GM18861 (cell line): ENCODE measurements around the gene SLC25A39.
"Not testable (repeated sequence)": the region's sequence is repeated elsewhere in the genome, so short reads cannot be mapped to it uniquely, and the experiment has no call there.

Source experiments
- ATAC-seq: cut with Tn5 transposase; IDR thresholded peaks from one replicate; pipeline ENCODE4 v1.9.1; 2021; ENCODE audit not compliant: unreplicated experiment

The SLC25A39 gene

DNA sequence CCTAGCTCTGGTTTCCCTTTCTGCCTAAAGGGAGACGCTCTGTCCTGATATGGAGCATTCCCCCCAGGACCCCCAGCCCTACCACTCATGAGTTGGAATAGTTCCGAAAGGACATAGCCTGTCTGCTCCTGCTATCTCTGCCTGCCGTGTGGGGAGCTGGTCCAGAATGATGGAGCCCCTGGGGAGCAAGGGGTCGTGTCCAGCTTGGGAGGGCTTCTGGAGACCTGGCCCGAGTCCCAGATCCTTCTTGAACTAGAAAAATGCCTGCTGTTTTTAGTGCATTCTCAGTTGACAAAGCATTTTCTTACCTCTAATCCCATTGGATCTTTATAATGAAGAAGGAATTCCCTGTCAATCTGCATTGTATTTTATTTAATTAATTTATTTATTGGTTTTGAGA lies 11.3 kb upstream of the SLC25A39 start:
- no peak for ATAC-seq

DNA sequence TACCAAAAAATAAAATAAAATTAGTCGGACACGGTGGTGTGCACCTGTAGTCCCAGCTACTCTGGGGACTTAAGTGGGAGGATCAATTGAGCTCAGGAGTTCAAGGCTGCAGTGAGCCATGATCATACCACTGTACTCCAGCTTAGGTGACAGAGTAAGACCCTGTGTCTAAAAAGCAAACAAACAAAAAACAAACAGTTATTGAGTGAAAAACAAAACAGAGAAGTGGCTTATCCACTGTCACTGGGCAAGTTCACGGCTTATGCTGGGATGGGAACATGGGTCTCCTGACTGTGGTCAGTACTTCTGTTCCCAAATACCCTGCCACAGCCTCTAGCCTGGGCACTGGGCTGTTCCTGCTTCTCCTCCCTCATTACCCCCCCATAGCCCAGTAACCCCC lies 10.9 kb upstream of the SLC25A39 start:
- ATAC-seq, result no peak

DNA sequence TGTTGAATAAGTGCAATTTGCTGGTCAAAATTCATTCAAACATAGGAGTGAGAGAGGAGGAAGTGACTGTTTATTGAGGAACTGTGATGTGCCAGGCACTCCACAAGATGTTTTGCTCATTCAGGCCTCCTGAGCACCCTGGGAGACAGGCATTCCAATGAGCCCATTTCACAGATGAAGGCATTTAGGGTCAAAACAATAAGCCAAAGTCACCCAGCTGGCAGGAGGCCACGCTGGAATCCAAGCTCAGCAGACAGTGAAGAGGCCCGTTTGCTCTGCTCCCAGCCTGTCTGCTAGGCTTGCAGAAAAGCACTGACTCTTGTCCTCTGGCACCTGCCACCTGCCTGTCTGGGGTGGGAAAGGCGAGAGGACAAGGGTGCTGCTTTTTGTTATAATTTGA lies 10.1 kb upstream of the SLC25A39 start:
- ATAC-seq, result no peak

DNA sequence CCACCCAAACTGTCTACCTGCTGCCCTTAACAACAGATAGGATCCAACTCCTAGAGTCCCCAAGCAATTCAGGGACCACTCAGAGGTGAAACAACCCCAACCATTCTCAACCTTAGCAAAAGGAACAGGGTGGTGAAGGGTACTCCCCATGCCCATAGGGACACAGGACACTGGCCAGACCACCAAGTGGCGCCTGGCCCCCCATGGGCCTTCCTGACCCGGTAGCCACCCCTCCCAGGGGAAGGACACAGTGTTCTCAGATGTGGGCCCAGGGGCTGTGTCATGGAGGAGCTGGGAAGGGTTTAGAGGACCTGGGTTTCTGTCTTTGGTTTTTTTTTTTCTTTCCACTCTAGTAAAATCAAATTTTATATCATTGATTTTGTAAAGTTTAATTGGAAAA lies 9.7 kb upstream of the SLC25A39 start:
- no peak for ATAC-seq

DNA sequence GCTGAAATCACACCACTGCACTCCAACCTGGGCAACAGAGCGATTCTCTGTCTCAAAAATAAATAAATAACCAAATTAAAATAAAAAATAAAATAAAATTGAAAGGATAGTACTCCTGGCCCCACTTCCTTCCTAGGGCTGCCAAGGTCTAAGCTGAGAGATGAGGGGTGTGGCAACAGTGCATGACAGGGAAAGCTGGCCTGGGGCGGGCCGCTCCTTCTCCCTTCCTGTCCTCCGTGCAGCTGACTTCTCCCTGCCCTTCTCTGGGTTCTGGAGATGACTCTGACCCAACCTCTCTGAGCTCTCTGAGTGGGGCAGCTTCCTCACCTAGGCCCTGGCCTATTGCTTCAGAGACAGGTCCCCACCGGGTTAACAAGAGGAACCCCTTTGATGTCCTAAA lies 8.7 kb upstream of the SLC25A39 start:
- no peak for ATAC-seq

DNA sequence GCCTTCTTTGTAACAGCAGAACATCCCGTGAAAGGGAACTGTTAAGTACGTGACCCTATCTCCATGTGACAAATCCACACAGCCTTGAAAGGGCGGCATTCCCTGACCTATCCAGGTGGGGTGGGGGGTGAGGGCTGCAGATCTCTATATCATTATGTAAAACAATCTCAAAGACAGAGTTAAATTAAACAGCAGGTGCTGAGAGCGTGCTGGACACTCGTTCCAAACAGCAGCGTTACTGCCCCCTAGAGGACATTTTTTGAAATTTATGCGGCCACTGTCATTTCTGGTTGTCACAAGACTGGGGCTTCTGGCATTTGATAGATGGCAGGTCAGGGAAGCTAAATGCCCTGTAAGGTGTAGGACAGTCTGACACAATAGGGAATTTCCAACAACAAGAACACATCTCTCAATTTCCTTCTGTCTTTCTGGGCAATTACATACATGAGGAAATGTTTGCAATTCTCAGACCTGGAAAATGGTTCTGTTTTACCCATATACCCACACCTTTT lies 6.7 kb upstream of the SLC25A39 start:
- ATAC-seq, result no peak

DNA sequence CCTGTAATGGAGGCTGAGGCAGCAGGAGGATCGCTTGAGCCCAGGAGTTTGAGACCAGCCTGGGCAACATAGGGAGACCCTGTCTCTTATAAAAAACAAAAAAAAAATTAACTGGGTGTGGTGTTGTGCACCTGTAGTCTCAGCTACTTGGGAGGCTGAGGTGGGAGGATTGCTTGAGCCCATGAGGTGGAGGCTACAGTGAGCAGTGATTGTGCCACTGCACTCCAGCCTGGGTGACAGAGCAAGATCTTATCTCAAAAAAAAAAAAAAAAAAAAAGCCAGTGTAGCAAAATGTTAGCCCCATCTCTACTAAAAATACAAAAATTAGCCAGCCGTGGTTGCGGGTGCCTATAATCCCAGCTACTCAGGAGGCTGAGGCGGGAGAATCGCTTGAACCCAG lies 5.6 kb upstream of the SLC25A39 start:
- ATAC-seq, result not testable (repeated sequence)

DNA sequence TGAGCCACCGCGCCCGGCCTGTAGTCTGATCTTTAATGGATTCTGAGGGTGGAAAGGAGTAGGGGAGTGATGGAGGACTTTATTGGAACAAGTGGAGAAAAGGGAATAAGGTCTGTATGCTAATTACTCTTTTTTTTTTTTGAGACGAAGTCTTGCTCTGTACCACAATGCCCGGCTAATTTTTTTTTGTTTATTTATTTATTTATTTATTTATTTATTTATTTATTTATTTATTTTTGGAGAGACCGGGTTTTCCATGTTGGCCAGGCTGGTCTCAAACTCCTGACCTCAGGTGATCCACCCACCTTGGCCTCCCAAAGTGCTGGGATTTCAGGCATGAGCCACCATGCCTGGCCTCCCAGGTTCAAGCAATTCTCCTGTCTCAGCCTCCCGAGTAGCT lies 4.9 kb upstream of the SLC25A39 start:
- ATAC-seq, result not testable (repeated sequence)

DNA sequence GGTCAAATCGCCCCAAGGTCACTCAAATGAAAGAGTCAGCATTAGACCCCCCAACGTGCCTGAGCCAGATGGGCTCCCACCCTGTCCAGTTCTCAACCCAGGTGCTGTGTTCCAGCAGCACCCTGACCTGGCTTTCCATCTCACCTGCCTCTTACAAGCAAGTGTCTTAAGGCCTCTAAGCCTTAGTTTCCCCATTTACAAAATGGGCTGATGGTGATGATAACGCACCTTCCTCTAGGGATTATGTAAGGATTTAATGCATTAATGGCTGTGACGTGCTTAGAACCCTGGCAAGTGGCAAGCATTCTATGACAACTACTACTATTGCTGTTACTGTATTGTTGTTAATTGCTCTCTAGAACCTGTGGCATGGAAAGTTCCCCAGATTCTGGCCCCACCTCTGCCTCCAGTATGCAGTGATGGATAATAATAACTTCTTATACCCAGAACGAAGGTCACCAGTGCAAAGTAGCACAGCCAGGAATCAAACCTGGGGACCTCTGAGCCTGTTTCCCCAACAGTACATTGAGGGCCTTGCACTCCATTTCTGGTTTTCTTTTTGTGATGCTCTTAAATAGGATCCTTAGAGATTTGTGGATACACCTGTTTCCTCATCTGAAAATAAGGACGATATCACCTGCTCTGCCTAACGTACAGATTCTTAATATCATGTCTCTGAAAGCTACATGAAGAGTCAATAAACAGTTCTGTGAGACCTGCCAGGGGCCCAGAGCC lies 3.3 kb upstream of the SLC25A39 start:
- ATAC-seq, result no peak

DNA sequence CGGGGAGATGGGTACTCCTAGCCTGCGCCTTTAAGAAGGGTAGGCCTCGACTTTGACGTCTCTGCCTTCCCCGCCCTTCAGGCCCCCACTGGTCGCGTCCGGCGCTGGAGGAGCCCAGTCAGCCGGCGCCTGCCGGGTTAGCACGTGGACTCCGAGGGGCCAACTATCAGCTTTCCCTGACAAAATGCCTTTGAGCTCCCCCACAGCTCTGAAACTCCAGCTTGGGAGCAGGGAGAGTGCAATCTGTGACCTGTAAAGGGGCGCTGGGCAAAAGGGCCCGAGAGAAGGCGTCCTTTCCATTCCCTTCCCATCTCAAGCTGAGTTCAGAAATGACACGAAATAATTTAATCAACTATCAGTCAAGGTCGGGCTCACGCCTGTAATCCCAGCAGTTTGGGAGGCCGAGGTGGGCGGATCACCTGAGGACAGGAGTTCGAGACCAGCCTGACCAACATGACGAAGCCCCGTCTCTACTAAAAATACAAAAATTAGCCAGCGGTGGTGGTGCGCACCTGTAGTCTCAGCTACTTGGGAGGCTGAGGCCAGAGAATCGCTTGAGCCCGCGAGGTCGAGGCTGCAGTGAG lies 2.3 kb upstream of the SLC25A39 start:
- peak; percentile 43 for ATAC-seq

DNA sequence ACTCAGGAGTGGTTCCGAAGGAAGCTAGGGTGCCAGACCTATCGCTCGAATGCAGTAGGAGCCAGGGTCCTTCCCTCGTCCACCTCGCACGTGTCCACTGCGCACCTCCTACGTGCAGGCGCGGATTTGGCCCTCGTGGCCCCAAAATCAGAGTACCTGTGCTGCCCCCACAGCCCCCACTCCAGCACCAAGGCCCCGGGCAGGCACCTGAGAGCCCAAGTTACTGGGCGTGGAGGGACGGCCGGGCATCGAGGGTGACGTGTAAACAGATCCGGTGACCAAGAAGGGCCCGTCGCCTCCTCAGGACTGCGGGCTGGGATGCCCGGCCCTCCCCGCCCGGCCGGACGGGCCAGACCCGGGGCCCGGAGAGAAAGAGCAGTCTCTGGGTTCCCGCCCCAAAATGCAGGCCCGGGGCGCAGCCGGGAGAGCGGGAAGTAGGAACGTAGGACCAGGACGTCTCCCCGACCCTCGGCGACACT lies 492 bp downstream of the SLC25A39 start:
- ATAC-seq, result no peak

DNA sequence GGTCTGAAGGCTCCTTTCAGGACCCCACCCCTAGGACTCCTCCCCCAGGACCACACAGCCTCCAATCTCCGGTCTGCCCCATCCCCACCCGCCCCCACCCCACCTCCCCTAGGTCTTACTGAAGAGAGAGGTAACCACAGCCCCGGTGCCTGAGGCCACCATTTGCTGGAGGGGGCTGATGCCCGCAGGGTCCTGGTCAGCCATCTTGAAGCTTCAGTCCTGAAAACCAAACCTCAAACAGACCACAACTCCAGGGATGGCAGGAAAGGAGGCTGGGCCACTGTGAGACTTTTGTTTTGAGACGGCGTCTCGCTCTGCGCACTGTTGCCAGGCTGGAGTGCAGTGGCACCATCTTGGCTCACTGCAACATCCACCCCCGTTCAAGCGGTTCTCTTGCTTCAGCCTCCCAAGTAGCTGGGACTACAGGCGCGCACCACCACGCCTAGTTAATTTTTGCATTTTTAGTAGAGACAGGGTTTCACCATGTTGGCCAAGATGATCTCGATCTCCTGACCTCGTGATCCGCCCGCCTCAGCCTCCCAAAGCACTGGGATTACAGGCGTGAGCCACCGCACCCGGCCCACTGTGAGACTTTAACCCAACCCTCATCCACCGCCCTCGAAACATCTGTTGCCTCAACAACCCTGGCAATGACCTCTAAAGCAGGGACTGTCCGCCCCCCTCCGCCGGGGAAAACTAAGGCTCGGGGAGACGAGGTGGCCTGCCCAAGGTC lies 1.1 kb downstream of the SLC25A39 start:
- no peak for ATAC-seq

DNA sequence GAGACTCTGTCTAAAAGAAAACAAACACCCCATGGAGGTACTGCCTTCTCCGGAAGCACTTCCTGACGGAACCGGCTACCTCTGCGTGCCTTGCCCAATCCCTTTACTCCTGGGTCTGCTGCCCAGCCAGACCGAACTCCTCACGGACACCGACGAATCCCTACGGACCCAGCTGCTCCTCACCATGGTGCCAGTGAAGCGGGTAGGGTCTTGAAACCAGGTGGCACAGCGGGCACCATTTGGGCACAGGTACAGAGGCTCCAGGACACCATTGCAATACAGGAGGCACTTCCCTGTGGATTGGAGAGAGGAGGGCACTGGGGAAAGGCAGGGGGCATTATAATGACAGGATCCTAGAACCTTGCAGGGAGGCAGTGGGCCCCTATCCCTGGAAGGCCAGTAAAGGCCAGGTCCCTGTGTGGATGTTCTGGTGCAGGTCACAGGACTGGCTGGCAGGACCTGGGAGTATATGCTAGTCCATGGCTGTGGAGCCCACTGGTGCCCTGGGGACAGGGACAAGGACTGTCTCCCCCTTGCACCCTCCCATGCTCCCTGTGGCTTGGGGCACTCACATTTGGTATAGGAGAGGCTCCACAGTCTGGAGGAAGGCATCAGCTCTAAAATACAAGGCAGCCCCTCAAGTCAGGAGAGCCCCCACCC lies 2.3 kb downstream of the SLC25A39 start:
- ATAC-seq, result no peak

DNA sequence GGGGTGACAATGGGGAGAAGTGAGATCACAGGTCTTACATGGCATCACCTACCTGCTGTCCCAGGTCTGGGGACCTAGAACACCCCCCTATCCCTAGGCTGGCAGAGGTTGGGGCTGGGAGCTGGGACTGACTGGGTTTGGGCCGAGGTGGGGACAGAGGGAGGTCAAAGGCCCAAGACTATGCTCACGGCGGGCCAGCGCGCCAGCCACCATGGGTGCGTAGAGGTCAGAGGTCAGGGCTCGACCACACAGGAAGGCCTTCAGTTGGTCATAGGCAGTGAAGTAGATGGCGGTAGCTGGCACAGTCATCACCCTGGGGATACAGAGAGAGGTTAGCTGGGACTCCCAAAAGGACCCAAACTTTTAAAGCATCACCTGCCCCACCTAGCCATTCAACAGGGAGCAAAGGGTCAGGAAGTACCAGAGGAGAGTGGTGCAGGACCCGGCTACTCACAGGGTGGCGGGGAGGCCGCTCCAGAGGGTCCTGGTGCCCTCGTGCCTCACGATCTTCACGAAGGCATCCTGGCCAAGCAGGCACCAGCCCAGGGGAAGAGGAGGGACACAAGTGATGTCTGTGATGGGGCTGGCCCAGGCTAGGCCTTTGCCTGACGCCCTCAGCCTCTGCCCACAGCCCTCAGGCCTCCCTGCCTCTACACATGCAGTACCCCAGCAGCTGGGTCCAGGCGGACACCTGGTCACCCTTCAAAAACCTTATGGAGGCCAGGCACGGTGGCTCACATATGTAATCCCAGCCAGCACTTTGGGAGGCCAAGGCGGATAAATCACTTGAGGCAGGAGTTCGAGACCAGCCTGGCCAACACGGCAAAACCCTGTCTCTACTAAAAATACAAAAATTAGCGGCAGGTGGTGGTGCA lies 3.1 kb downstream of the SLC25A39 start:
- no peak for ATAC-seq

DNA sequence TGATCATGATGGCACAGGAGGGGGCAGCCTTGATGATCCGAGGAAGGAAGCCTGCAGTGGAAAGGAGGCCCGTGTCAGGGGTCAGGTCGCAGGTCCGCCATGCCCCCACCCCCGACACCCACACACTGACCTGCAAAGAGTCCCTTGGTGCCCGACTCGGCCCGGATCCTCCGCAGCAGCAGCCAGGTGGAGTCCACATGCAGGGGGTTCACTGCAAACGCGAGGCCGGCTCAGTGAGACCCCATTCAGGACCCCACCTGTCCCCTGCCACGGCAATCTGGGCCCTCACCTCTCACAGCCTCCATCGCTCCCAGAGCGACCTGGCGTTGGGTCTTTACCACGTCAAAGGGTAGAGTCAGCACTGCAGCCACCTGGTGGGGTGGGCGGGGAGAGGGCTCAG lies 4.6 kb downstream of the SLC25A39 start:
- ATAC-seq, result no peak

DNA sequence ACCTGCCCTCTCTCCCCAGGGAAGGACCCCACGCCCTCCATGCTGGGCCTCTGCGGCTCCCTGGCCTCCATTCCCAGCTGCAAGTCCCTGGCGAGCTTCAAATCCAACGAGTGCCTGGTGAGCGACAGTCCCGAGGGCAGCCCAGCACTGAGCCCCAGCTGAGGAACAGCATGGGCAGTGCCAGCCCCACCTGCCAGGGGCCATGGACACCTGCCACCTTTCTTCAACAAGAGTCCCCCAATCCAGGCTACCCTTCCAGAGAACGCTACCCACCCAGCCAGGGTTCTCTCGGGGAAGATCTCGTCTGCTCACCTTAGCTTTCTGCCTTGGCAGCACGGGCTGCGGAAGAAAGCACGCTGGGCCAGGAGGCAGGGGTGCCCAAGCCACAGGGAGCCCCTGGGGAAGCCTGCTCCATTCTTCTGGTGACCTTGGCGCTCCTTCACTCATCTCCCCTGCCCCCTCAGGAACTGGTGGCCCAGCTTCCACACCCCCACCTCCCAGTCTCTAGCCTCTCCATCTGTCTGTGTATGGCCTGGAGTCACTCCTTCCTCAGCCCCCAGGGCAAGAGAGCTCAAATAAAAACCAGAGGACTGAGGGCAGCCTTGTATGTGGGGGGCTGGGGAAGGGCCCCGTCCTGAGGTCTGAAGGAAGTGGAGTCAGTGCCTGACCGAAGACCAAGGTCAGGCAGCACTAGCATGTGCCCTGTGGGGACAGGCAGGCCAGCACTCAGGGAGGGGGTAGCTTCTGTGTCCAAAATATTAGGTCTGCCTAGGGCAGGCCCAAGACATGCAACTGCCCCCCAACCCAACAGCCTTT lies 6.3 kb downstream of the SLC25A39 start:
- ATAC-seq, result no peak

DNA sequence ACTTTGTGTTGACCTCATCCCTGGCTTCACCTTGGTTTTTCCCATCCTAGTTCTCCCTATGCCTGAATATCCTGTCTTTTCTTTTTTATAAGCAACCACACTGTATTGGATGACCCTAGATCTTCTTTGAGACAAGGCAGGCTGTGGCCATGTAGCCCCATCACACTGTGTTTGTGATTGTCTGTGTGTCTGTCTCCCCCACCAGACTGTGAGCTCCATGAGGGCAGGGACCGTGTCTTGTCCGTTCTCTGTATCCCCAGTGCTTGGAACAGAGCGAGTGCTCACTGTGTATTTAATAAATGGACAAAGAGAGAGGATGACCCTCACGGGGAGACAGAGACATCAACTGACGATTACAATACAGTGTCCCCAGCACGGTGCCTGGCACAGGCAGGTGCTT lies 7.1 kb downstream of the SLC25A39 start:
- no peak for ATAC-seq

DNA sequence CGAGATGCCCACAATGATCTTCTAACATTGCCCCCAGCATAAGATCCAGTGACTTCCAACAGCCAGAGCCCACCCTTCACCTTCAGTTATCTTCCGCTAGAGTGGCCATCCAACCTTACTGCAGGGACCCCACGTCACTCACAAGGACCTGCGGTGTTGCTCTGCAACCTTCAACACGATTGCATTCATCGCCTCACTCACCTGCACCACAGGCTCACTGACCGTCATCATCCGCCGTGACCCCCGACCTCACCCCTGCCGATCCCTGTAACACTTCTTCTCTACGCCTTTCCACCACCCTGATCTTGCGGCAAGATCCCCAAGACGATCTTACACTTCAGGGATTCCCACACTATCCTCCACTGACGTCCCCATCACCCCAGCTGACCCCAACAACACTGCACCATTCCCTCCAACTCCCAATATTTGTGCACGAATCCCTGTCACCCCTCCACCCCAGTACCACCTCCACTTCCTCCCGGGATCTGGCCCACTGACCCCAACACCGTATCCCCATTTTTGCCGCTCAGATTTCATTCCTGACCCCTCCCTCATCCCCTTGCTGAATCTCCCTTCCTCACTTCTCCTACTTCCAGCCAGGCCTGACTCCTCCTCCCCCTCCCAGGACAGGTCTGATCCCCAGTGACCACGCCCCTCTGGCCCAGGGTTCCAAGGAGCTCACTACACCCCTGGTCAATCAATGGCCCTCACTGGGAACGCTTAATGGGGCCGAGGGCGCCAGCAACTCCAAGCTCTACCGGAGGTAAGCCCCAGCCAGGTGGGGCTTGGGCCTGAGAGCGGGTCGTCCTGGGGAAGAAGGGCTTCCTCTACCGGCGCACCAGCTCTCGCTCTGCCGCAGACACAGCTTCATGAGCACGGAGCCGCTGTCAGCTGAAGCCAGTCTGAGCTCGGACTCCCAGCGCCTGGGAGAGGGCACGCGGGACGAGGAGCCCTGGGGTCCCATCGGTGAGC lies 8.6 kb downstream of the SLC25A39 start:
- no peak for ATAC-seq
